HG03342 (cell line): Measurements from ENCODE around the gene XPC.

Experiments
- ATAC-seq: cut with Tn5 transposase; IDR thresholded peaks from one replicate; pipeline ENCODE4 v1.9.1; 2021; ENCODE audit warnings: mild to moderate bottlenecking, moderate library complexity; ENCODE audit not compliant: unreplicated experiment

Gene XPC

DNA sequence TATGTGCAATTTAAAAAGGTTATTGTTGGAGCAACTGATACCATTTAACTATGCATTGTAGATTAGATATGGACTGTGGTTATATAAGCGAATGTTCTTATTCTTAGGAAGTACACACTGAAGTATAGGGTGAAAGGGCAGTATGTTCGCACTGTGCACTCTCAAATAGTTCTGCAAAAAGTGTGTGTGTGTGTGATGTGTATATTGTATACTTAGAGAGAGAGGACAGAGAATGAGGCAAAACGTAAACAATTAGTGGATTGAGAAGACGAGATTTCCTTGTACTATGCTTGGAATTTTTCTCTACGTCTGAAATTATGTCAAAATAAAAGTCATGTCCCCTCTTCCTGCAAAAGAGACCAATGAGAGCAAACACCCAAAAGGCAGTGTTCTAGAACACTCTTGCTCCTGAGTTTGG is 30.6 kb upstream of the XPC start:
- no peak for ATAC-seq

DNA sequence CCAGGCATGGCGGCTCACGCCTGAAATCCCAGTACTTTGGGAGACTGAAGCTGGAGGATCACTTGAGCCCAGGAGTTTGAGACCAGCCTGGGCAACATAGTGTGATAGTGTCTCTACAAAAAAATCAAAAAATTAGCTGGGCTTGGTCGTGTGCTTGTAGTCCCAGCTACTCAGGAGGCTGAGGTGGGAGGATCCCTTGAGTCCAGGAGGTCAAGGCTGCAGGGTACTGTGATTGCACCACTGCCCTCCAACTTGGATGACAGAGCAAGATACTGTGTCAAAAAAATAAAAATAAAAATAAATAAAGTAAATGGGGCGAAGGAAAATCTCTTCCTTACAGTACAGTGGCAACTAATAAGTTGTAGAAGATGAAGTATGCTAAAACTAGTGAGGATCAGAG is 29.8 kb upstream of the XPC start:
- no peak for ATAC-seq

DNA sequence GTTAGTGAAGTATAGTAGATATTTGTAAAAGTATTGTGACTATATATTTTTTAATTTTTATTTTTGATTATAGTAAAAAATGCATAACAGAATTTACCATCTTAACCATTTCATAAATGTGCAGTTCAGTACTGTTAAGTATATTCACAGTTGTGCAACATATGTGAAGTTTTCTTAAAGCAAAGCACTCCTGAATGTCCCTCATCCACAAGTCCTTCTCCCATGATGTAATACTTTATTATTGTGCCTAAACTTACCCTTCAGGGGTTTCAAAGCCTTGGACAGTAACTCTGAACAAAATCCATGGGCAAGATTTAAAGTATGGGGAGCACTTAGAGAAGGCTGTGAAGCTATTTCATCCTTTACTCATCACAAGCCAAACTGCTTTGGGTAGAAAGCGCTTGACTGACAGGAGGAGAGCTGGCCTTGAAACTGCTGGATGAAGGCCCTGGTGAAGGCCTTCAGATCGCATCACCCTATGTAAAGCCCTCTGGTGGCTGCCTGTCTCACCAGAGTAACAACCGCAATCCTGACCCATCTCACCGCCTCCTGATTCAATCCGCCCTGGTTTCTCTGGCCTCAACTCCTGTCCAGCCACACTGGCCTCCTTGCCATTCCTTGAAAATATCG is 28.3 kb upstream of the XPC start:
- ATAC-seq = no peak

DNA sequence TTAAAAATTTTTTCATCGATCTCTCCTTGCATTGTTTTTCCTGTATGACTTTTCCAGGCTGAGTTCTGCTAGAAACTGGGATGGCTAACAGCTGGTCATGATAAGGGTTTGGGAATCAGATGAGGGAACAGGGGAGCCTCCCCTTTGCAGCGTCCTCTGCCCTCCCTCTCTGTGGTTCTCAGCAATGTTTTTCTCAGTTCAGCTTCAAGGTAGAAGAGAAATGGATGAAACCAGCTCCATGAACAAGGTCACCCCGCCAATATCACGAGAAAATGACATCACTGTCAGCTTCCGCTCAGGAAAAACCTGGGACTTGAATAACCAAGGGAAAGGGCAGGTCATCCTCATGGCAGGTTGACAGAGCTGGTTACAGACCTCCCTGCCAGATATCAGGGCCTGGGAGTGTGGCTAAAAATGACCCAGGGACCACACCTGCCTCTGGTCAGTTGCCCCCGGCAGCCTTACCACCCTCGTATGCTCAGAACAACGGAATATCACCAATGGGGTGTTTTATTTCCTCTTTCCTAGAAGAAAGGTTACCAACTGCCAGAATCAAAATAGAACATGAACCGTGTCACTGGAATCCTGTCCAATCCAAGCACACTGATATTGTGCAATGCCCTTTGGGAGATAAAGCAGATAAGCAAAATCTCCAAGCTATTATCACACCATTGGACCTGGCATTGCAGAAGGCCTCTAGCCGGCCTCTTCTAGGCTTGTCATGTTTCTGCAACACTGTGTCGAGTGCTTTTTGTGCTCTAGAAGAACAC is 26.3 kb upstream of the XPC start:
- ATAC-seq = no peak

DNA sequence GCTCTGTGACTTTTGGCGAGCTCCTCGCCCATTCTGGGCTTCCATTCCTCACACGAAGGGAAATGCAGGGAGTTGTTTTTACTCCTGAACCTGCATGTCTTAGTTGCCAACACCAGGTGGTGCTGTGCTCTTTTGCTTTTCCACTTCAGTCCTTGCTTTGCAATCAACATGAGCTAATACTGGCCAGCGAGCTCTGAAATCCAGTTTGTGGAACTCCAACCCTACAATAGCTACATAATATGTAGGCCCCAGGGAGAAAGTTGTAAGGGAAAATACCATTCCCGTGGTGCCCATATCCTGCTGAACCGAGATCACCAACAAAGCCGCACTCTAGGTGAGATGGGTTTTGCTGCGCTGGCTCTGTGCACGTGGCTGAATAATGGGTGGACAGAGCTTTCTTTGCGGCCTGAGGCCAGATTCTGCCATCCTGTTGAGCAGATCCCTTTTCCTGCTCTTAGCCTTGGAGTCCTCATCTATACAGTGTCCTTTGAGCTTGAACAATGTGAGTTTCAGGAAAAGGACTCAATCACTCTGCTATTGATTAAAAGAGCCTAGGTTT is 25.2 kb upstream of the XPC start:
- ATAC-seq = peak; percentile 71

DNA sequence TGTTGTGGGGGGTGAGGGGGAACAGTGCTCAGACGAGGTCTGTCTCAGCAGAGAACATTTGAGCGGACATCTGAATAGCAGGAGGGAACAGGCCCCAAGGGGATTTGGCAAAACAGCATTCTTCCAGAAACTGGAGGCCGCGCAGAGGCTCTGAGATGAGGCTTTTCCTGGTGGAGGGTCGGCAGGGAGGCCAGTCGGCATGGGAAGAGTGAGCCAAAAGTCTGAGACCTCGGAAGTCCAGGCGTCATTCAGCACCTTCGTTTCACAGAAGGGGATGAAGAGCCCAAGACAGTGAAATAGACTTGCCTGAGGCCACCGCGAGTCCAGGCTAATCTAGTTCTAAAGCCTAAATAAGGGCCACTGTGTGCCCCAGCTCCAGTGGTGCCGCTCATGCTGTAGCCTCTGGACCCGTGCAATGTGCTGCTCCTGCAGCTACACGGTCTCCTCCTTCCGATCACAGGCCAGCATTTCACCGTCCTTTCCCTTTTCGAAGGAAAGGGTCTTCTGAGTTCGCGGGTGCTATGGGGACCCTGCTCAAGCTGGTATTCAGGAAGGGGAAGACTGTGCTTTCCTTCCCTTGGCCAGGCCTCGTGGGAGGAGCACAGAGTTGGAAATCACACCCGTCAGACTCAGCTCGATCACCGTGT is 24.6 kb upstream of the XPC start:
- no peak for ATAC-seq

DNA sequence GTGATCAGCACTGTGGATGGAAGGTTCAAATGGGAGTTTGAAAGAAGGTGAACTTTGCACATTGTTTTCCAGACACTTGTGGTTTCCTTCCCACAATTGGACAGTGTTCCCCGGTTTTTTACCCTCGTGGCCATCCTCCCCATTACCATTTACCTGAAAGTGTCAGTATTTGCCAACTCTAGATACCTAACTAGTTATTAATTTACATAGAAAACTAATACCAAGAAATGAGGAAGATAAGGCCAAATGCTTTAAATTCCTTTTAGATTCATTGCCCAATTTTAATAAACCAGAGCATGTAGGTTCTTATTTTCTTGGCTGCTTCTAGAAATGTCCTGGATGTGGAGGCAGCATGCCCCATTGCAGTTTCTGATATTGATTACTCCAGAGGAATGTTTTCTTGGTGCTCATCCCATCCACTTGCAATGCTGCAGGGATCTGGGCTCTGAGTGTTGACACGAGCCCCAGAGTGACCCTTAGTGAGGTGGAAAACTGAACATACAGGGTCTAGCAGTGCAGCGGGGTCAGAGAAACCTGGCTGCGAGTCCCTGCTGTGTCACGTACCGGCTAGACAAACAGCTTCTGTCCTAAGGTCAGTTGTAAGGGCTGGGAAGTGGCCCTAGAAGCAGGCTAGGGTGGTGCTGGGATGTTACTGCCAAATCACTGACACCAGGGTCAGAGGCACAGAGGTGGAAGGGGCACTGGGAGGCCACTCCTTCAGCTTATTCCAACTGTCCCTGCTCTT is 23.7 kb upstream of the XPC start:
- no peak for ATAC-seq

DNA sequence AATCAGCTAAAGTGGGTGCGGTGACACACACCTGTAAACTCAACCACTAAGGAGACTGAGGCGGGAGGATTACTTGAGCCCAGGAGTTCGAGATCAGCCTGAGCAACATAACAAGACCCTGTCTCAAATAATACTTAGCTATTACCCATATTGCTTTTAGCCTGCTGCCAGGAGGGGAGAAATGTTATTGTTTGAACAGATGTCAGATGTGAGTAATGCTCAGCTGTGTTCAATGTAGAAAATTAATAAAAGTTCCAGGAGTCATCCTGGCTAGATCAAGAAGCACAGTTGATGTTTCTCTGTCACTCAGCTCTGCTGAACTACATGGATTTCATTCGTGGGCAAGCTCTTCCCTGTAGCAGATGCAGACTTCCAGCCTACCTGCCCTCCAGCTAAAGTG is 22.4 kb upstream of the XPC start:
- ATAC-seq = no peak

DNA sequence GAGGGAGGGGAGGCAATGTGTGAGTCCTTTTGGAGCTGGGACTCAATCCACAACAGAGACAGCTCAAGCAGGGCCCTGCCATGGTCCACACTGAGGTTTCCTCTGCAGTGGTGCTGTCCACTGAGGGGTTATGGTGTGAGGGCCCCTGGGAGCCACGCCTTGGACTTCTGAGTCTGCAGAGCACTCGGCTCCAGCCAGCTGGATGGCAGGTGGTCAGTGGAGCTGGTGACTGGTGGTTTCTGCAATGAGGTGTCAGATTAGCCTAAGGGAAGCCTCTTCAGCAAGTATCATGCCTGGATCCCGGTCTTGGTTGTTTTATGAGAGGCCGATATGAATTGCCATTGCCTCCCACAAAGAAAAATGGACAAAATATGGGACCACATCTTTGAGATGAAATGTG is 21.9 kb upstream of the XPC start:
- ATAC-seq = no peak

DNA sequence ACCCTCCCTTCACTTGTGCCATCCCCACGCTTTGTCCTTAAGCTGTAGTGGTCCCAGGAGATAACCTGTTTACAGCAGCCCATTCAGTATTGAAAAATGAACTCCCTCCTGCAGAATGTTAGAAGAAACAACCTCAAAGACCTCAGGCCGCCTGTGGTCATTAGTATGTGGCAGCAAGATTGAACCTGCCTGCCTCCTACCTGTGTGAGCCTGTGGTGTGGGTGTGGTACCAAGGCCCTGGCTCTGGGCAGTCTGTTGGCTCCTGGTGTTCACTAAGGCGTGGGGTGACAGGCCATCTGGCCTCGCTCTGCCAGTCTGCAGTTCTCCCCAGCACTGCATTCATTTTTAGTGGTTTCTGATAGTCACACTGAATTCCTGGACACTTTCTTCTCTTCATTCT is 21.2 kb upstream of the XPC start:
- no peak for ATAC-seq

DNA sequence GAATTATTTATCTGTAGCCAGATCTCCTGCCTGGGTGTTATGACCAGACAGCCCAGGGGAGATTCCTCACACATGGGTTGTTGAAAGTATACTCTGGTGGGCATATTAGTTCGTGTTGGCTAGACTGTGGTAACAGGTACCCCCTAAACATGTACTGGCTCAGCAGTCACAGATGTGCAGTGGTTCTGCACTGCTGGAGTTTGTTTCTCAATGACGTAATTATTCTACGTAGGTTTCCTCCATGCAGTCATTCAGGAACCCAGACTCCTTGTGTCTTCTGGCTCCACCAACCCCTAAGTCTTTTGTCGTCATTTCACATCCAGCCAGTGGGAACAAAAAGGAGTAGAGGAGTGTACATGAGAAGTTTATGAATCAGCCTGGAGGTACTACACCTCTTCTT is 16.5 kb upstream of the XPC start:
- ATAC-seq = peak; percentile 82

DNA sequence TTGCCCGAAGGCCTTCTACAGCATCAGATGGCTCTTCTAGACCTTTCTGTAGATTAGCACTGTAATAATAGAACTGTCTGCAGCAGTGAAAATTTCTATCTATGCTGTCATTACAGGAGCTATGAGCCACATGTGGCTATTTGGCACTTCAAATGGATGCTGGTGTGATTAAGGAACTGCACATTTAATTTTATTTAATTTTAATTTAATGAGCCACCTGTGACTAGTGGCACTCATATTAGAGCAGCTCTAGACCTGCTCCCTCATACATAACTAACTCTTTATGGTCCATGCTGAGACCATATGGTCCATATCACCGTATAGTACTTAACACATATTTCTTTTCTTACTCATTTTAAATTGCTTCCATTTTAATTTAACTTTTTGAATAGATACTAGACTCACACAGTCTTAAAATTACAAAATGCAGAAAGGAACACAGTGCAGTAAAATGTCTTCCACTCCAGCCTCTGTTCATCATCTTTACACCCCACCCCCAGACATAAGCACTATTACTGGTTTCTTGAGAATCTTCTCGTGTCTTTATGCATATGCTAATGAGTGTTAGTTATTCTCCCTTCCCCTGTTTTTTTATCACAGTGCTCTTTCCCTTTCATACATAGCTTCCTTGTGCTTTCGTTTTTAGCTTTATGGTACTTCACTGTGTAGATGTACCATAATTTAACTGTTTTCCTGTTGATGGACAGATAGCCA is 9.8 kb upstream of the XPC start:
- no peak for ATAC-seq

DNA sequence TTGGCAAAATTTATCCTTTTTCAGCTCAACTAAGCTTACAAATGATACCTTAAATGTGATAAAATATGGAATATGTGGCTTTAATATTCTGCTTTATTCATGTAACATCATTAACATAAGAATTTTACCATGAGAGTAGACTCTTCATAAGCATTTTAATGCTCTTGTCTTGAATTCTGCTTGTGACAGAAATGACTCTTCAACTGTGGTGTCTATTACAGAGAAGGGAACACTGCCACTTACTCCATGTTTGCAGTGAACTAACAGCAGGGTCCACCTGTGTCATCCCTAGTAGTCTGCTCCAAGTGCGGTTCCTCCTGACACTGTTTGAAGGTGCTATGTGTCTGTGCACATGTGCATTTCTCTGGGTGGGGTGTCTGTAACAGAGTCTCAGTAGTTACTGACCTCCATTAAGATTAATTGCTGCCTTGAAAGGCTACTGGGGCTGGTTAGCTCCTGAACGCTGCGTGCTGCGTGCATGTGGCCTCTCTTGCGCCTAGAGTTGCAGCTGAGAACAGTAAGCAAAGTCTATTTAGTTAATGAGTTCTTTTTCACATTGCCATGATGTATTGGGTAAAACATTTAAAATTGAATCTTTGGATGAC is 8.6 kb upstream of the XPC start:
- no peak for ATAC-seq

DNA sequence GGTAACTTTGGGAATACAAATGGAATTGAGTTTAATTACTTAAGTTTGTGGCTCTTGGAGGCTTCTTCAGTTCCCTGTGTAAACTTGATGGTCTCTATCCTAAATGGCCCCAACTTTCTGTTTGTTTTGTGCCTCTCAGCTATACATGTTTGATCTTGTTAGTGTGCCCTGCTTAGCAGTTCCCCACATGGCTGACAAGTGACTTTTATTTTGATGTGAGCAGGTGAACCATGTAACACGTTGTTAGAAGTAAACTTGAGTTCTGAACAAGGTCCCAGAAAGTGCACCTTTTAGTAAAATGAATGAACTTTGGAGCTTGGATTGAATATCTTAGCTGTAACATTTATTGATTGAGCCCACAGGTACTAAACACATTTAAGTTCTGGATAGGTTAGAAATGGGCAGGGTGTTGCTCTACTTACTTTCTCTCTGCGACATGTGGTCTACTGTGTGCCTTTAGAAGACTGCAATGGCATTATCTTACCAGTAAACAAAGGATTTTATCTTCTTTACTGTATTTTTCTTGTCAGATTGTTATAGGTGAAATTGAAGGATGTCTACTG is 4.7 kb upstream of the XPC start:
- no peak for ATAC-seq

DNA sequence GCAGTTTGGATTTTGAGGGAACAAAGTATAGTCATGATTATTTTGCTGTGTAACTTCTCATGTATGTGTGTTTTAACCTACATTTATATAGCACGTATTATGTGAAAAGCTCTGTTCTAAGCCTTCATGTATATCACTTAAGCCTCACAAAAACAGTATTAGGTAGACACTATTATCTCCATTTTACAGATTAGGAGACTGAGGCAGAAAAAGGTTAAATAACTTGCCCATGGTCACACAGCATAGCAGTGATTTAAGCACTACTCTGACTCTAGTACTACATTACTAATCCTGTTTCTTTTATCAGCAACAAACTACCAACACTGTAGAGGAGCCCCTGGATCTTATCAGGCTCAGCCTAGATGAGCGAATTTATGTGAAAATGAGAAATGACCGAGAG is 2.9 kb upstream of the XPC start:
- no peak for ATAC-seq

DNA sequence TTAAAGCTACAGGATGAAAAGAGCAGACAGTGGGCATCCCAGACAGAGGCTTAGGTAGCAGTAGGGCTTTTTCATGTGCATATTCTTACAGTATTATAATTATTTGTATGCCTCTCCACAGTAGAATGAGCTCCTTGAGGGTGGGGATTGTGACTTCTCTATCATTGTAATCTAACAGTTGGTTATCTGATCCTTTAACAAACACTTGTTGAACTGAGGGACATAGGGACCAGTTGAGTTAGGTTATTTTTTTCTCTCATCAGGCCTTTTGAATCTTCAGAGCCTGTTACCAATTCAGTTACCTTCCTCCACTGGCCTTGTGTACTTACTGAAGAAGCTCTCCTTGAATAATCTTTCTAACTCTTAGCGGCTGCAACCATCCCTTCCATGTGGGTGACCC is 1.4 kb upstream of the XPC start:
- no peak for ATAC-seq

DNA sequence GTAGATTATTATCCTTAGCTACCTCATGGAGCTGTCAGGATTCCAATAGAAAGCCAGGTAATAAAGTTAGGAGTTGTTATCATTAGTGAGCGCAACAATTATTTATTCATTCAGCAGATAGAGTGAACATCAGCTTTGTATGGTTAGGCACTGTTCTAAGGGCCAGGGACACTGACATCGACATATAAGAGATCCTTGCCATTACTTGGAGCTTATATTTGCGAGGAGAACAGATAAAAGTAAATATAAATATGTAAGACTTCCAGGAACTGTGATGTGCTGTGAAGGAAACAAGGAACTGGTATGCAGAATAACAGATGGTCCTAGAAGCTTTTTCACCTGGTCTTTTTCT is 689 bp upstream of the XPC start:
- ATAC-seq = no peak

DNA sequence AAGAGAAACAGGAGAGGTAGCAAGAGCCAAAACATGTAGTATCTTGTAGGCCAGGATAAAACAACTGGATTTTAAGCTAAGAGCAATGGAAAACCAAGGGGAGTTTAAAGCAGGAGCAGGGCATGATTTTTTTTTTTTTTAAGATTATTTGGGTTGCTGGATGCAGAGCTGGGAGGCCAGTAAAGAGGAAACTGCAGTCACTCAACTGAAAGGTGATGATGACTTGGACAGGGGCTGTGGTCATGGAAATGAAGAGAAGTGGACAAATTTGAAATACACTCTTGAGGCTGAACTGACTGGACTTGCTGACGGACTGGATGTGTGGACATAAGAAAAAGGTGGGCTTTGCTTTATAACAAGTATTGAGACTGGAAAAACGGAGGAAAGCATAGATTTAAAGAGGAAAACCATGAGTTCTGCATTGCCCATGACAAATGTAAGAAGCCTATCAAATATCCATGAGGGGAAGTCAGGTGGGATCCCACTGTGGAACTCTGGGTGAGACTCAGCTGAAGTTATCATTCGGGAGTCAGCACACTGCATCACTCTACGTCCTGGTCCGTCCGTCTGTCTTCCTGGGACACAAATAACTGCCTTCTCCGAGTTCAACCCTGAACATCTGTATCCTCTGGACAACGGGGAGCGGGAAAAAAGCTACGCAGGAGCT is 688 bp downstream of the XPC start:
- peak; percentile 3 for ATAC-seq

DNA sequence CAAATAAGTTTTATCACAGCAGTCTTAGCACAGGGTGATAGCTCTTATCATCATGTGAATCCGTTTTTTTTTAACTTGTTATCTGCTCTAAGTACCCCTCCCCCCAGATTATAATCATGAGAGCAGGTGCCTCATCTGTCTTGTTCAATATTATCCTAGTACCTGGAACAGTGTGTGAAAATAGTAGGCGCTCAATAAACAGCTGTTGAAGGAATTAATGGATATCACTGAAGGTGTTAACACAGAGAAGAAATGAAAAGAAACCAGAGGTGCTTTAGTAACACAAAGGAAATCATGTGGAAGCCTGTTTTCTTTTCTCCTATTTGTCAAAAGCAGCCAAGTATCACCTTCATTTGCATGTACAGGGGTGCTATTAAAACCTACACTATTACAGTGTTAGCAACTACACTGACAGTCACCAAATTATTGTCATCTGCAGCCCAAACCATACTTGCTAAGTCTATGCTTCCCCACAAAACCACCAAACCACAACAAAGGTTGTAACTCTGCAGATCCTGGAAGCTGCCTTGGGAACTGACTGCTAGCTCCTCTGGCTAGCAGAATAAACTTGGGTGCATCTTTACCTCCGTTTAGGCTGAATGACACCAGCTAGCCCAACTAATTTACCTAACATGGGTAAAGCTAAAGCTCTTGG is 2.9 kb downstream of the XPC start:
- peak; percentile 21 for ATAC-seq
